Stomach (tissue), 4 donors: Measurements from ENCODE around the gene FASTKD3.

Source experiments
- CTCF ChIP-seq, 7 experiments: fragments of 450-650 bp in 4 of 7; fragments of 200-600 bp in 3 of 7; sonication (generic) in 3 of 7; IDR thresholded peaks; one replicate each; pipeline ENCODE4 v1.5.1; 2016 to 2019; ENCODE audit warnings: antibody characterized with exemption in 7 of 7, control low read depth in 2 of 7, mild to moderate bottlenecking in 1 of 7
- EP300 ChIP-seq: sonication (generic); formaldehyde crosslinking; IDR thresholded peaks from one replicate; pipeline ENCODE4 v1.6.1; 2017; ENCODE audit warnings: antibody characterized with exemption
- POLR2A ChIP-seq, 4 donors: fragments of 450-650 bp; IDR thresholded peaks; one replicate each; pipeline ENCODE4 v1.6.1; 2016; ENCODE audit warnings: antibody characterized with exemption in 4 of 4, control low read depth in 2 of 4, mild to moderate bottlenecking in 1 of 4, moderate library complexity in 1 of 4
- POLR2AphosphoS5 ChIP-seq, 3 donors: sonication (generic); formaldehyde crosslinking; IDR thresholded peaks; one replicate each; pipeline ENCODE4 v1.6.1; 2016; ENCODE audit warnings: antibody characterized with exemption in 3 of 3

- no peak for TF ChIP-seq POLR2A (IDR thresholded peaks at IDR 0.05)
- no peak for TF ChIP-seq CTCF (IDR thresholded peaks at IDR 0.05)
- TF ChIP-seq POLR2AphosphoS5 (IDR thresholded peaks at IDR 0.05), result no peak
- TF ChIP-seq EP300, result no peak
Observed at GRCh38 chr5:7851240-7851592, 17.6 kb downstream of the FASTKD3 start.
